Activated CD4-positive, alpha-beta memory T cell treated with anti-CD3 and anti-CD28 coated beads for 36 hours (primary cell): ENCODE measurements around the gene SPAG16. TPM values are rescaled to one million over a fixed set of nuclear protein-coding genes. Genes with fewer than 3 reads are reported as not detected.
"Not testable (repeated sequence)": the region's sequence is repeated elsewhere in the genome, so short reads cannot be mapped to it uniquely, and the experiment has no call there.

Source experiments
- CTCF ChIA-PET: fragments of 350-600 bp; sonication (Branson Sonifier 250); formaldehyde crosslinking; loops from one replicate; lab custom pipeline; 2021; ENCODE audit warnings: antibody characterized with exemption, inconsistent platforms; lab: Charles Lee
- POLR2A ChIA-PET: fragments of 350-600 bp; sonication (Branson Sonifier 250); formaldehyde crosslinking; loops from one replicate; lab custom pipeline; 2021; ENCODE audit warnings: antibody characterized with exemption; lab: Charles Lee
- DNase-seq: peaks from one replicate; pipeline ENCODE4 v3.0.0-alpha.2; 2020
- H3K27ac Mint-ChIP-seq: one replicate; pipeline ENCODE4 v1.8.0; 2021; ENCODE audit warnings: mixed read lengths
- H3K27me3 Mint-ChIP-seq: one replicate; pipeline ENCODE4 v1.8.0; 2021; ENCODE audit warnings: mixed read lengths
- H3K36me3 Mint-ChIP-seq: one replicate; pipeline ENCODE4 v1.8.0; 2021; ENCODE audit warnings: mixed read lengths
- H3K4me1 Mint-ChIP-seq: one replicate; pipeline ENCODE4 v1.8.0; 2021; ENCODE audit warnings: low read depth, mixed read lengths
- H3K4me3 Mint-ChIP-seq: one replicate; pipeline ENCODE4 v1.8.0; 2021; ENCODE audit warnings: mild to moderate bottlenecking, mixed read lengths
- H3K9me3 Mint-ChIP-seq: one replicate; pipeline ENCODE4 v1.8.0; 2021; ENCODE audit warnings: mixed read lengths
- intact Hi-C: fragments of 100-400 bp; cut with micrococcal nuclease; formaldehyde crosslinking; loops from one replicate; pipeline ENCODE4 v1.15.1; 2023
- total RNA-seq, 2 experiments: library from RNA; stranded (reverse); gene quantifications; one replicate each; pipeline ENCODE4 v1.2.3, GENCODE V29; 2021

The SPAG16 gene
- total RNA-seq, 2 experiments from 2014 or later = 9.1 to 10.4 TPM

DNA sequence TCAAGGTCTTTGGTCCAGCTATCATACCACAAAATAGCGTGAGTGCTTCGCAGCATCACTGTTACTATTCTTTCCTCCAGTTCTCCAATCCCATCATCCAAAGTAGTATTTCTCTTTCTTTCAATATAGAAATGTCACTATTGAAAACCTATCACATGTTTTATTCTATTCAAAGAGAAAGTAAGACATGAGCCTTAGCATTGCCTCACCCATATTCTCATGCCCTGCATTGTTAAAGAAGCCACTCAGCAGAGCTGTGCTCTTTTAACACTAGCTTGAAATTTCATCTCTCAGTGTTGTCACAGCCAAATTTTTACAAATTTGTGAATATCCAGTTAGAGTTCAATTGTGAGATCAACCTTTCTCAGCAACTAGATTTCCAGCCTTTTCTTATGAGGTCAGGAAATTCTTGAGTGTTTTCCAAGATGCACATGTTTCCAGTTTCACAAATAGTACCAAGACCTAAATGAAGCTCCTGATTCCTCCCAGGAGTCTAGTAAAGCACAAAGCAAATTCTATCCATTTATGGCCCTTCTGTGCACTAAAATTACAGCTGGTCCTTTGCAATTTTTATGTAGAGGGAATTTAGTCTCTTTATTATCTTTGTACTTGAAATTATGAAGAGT is 343.7 kb downstream of the SPAG16 start:
- CTCF ChIA-PET = no interaction called here
- intact Hi-C loops = no loop called here
- no peaks in the 10 kb centered on the region for H3K27me3 Mint-ChIP-seq

DNA sequence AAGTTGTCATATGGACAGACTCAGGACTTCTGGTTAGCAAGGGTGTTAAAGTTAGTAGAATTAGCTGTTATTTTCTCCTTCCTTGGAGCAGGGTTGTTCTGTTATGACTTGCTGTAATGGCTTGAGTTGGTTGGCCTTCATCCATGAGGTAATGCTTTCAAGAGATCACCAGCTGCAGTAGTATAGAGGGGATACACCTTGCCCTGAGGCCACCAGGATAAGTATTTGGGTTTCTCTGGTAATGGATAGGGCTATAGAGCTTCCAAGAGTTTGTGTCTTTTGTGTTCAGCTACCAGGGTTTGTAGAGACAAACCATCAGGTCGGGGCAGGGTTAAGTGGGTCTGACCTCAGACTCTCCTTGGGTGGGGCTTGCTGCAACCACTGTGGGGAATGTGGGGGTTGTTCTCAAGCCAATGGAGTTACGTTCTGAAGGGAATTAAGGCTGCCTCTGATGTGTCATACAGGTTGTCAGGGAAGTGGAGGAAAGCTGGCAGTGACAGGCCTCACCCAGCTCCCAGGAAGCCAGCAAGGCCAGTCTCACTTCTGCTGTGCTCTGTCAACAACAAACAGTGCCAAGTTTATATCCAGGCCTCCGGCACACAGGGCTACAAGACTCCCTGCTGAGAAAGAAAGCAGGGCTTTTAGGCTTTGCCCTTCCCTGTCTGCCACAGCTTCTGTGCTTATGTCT is 356.6 kb downstream of the SPAG16 start:
- H3K9me3 Mint-ChIP-seq = peaks cover 5% of the 10 kb centered on the region
- intact Hi-C loops = no loop called here
- DNase-seq = no peak
- H3K4me3 Mint-ChIP-seq = no peak overlapping the region
- H3K4me1 Mint-ChIP-seq = no peaks in the 10 kb centered on the region
- ChIA-PET POLR2A (no interaction called here), CTCF (no interaction called here)
- no peak overlapping the region for H3K27ac Mint-ChIP-seq
- no peaks in the 10 kb centered on the region for H3K27me3 Mint-ChIP-seq
- H3K36me3 Mint-ChIP-seq = no peaks in the 10 kb centered on the region

More for the DNA sequence above, 343.7 kb downstream of the SPAG16 start:
- DNase-seq = no peak
- Mint-ChIP-seq H3K4me3 (no peak overlapping the region), H3K27ac (no peak overlapping the region), H3K36me3 (no peaks in the 10 kb centered on the region), H3K9me3 (peaks cover 26% of the 10 kb centered on the region), H3K4me1 (no peaks in the 10 kb centered on the region)
- POLR2A ChIA-PET = no interaction called here

DNA sequence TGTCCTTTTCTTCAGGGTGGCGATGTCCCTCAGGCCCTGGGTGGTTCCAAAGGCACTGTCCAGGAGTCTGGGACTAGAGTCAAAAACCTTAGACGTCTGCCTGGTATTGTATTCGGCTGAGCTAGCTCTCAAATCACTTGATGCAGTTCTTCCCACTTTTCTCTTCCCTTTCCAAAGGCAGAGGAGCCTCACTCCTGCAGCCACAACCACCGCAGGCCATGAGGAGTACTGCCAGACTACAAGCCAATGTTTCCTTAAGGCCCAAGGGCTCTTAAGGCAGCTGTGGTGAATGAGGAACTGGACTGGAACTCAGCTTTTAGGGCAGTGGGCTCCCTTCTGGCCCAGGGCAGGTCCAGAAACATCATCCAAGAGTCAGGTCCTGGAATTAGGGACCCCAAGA is 360.7 kb downstream of the SPAG16 start:
- H3K4me3 Mint-ChIP-seq = no peak overlapping the region
- no peaks in the 10 kb centered on the region for H3K9me3 Mint-ChIP-seq
- no peaks in the 10 kb centered on the region for H3K27me3 Mint-ChIP-seq
- H3K4me1 Mint-ChIP-seq = no peaks in the 10 kb centered on the region
- DNase-seq = no peak
- POLR2A ChIA-PET = no interaction called here
- intact Hi-C loops = no loop called here
- H3K27ac Mint-ChIP-seq = no peak overlapping the region
- H3K36me3 Mint-ChIP-seq = no peaks in the 10 kb centered on the region
- CTCF ChIA-PET = no interaction called here

DNA sequence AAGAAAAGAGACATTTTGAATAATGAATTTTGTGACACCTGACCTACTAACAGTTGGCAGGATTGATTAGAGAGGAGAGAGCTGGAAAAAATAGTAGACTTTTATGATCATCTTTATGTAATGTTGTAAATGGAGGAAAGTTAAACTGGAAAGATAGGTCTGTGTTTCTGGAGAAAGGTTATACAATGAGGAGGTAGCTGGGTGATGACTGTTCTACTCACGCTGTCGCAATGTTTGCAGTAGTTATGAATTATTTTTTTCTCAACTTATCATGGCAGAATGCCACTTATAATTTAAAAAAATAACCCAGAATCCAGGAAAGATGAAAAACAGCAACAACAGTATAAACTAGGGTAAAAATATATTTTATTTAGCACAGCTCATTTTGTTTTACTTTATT is 364.9 kb downstream of the SPAG16 start:
- Mint-ChIP-seq H3K27ac (no peak overlapping the region), H3K4me3 (no peak overlapping the region), H3K27me3 (no peaks in the 10 kb centered on the region), H3K4me1 (no peaks in the 10 kb centered on the region), H3K36me3 (no peaks in the 10 kb centered on the region), H3K9me3 (no peaks in the 10 kb centered on the region)
- no peak for DNase-seq
- POLR2A ChIA-PET = no interaction called here
- CTCF ChIA-PET = no interaction called here
- intact Hi-C loops = no loop called here

DNA sequence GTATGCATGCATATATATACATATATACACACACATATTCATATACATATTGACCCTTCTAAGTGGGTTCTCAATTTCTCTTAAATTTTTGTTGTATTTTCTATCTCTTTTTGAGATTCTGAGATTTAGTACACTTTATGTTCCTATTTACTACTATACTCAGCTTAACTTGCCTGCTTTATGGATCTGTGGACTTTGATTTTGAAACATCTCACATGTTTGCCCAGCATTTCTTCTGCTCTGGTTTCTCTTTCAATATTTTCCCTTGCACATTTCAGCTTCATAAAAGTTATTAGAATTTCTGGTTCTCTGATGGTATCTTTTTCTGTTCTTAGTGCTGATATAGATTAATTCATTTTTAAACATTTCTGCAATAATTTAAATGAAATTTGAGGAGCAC is 380.6 kb downstream of the SPAG16 start:
- CTCF ChIA-PET = no interaction called here
- Mint-ChIP-seq H3K4me3 (no peak overlapping the region), H3K4me1 (no peaks in the 10 kb centered on the region), H3K9me3 (peaks cover 16% of the 10 kb centered on the region), H3K36me3 (no peaks in the 10 kb centered on the region), H3K27me3 (no peaks in the 10 kb centered on the region), H3K27ac (no peak overlapping the region)
- DNase-seq = no peak
- POLR2A ChIA-PET = no interaction called here
- intact Hi-C loops = no loop called here

DNA sequence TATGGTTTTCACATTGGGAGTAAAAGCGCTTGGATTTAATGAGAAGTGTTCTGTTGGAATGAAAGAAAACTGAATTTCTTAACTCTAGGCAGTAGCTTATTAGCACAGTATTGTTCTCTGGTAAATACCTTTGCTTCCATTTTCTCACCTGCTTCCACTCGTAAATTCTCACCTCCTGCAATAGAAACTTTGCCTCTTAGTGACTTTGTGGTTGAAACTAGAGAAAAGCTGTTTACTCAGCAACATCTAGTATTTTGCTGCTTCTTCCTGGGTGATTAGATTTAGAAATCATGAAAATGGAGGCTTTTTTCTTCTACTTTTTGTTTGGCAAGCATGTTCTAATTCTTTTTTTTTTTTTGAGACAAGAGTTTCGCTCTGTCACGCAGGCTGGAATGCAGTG is 385.4 kb downstream of the SPAG16 start:
- DNase-seq = no peak
- Mint-ChIP-seq H3K36me3 (no peaks in the 10 kb centered on the region), H3K4me1 (no peaks in the 10 kb centered on the region), H3K9me3 (peaks cover 18% of the 10 kb centered on the region), H3K4me3 (no peak overlapping the region), H3K27ac (no peak overlapping the region), H3K27me3 (no peaks in the 10 kb centered on the region)
- intact Hi-C loops = no loop called here
- CTCF ChIA-PET = no interaction called here
- POLR2A ChIA-PET = no interaction called here

DNA sequence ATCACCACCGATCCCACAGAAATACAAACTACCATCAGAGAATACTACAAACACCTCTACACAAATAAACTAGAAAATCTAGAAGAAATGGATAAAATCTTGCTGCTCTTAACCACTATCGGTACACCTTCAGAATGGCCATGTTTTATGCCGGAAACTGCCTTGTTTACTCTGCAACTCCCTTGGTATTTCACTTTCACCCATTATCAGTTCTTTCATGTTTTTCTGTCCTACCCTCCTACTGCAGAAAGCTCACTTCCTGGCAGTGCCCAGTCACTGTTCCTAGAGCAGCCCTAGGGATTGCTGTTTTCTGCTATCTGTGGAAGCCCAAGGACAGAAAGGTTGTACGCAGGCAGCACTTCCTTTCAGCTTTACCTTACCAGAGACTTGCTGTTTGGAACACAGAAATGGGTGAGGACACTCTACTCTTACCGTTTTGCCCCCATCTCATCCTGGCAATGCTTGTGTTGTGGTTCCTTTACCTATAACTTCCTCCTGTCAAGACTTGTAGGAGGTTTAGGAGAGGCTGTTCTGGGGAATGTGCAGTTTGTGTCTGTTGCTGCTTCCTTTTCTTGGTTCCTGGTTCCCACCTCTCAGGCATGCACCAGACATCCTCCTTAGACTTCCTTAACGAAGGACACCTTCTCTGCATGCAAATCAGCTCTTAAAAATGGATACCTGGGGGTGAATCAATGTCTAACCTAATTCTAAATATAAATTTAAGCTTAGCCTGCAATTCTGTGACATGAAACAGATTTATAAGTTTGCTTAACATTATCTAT is 394.4 kb downstream of the SPAG16 start:
- ChIA-PET CTCF (no interaction called here), POLR2A (no interaction called here)
- no peak overlapping the region for H3K4me3 Mint-ChIP-seq
- no peak overlapping the region for H3K27ac Mint-ChIP-seq
- intact Hi-C loops = no loop called here
- H3K36me3 Mint-ChIP-seq = no peaks in the 10 kb centered on the region
- no peak for DNase-seq
- H3K4me1 Mint-ChIP-seq = no peaks in the 10 kb centered on the region
- H3K9me3 Mint-ChIP-seq = peaks cover 4% of the 10 kb centered on the region
- no peaks in the 10 kb centered on the region for H3K27me3 Mint-ChIP-seq

DNA sequence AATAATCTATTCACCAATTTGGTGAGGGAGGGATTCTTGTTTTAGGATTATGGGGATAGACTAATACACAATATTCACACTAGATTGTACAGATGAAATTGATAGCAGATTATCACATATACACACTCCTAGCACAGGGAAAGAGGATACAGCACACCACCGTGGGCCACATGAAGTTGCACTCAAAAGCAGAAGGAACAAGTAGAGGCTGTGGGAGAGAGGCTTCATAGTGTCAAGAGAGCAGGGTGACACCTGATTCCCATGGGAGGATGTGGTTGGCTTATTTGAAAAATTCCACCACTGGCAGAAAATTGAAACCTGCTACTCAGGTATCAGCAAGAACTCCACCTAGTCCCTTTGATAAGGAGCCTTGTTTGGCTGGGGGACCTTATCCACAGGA is 395.6 kb downstream of the SPAG16 start:
- intact Hi-C loops = no loop called here
- no peak overlapping the region for H3K27ac Mint-ChIP-seq
- POLR2A ChIA-PET = no interaction called here
- DNase-seq = no peak
- H3K27me3 Mint-ChIP-seq = no peaks in the 10 kb centered on the region
- H3K9me3 Mint-ChIP-seq = peaks cover 3% of the 10 kb centered on the region
- CTCF ChIA-PET = no interaction called here
- no peaks in the 10 kb centered on the region for H3K36me3 Mint-ChIP-seq
- H3K4me1 Mint-ChIP-seq = no peaks in the 10 kb centered on the region
- H3K4me3 Mint-ChIP-seq = no peak overlapping the region

DNA sequence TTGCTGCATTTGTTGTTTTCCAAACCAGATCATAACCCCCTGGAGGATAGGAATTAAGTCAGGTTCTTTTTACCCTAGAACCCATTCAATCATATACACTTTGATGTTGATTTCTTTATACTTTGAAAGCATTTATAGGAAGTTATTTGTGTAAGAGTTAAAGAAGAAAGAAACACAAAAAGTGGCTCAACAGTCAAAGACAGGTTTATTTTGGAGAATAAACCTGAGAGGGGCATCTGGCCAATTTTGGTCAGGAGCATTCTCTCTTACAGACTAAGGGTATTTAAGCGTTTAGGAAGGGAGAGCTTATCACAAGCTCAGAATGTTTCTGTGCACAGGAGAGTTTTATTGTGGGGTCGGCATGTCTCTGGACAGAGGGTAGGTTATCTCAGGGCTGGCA is 398.0 kb downstream of the SPAG16 start:
- Mint-ChIP-seq H3K9me3 (peaks cover 3% of the 10 kb centered on the region), H3K27ac (no peak overlapping the region), H3K4me1 (no peaks in the 10 kb centered on the region), H3K4me3 (no peak overlapping the region), H3K36me3 (no peaks in the 10 kb centered on the region), H3K27me3 (no peaks in the 10 kb centered on the region)
- ChIA-PET POLR2A (no interaction called here), CTCF (no interaction called here)
- intact Hi-C loops = no loop called here
- DNase-seq = no peak

DNA sequence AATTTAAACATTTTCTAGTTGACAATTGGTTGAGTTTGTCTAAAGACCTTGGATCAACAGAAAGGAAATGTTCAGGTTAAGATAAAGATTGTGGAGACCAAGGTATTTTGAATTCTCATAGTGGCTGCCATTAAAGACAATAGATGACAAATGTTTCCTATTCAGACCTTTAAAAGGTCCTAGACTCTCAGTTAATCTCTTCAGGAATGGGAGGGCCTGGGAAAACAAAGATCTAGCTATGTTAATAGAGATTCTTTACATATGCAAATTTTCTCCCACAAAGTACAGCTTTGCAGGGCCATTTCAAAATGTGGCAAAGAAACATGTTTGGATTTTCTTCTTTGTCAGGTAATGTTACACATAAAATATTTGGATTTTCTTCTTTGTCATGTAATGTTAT is 403.9 kb downstream of the SPAG16 start:
- POLR2A ChIA-PET = no interaction called here
- no peak overlapping the region for H3K27ac Mint-ChIP-seq
- no peaks in the 10 kb centered on the region for H3K4me1 Mint-ChIP-seq
- H3K27me3 Mint-ChIP-seq = no peaks in the 10 kb centered on the region
- intact Hi-C loops = no loop called here
- CTCF ChIA-PET = no interaction called here
- H3K4me3 Mint-ChIP-seq = no peak overlapping the region
- no peaks in the 10 kb centered on the region for H3K9me3 Mint-ChIP-seq
- DNase-seq = no peak
- H3K36me3 Mint-ChIP-seq = no peaks in the 10 kb centered on the region

DNA sequence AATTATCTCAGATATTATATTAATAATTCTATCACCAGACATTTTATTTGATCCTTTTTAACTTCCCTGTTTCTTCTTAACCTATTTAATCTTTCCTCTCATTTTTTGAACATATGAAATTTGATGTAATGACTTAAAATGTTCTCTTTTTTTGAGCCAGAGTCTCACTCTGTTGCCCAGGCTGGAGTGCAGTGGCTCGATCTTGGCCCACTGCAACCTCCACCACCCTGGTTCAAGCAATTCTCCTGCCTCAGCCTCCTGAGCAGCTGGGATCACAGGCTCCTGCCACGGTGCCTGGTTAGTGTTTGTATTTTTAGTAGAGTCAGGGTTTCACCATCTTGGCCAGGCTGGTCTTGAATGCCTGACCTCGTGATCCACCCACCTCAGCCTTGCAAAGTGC is 404.6 kb downstream of the SPAG16 start:
- H3K9me3 Mint-ChIP-seq, CTCF ChIA-PET, H3K4me1 Mint-ChIP-seq, H3K36me3 Mint-ChIP-seq, H3K4me3 Mint-ChIP-seq, DNase-seq, POLR2A ChIA-PET, H3K27me3 Mint-ChIP-seq, H3K27ac Mint-ChIP-seq, intact Hi-C loops: not testable (repeated sequence)

DNA sequence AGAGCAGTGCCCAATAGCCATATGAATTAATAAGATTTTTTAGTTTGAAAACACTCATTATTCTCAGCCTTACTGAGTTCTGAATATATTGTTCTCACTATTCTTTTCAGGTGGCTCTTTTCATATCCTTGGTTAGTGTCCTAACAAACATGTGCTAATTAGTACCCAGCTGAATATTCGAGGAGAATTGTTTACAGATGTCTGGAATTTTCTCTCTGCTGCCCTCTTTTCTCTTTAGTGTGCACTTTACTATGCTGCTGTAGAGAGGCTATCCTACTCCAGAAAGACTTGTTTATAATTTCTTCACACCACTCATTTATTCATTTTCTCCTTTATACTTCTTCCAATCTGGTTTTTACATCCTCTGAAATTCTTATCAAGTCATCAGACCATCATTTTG is 405.3 kb downstream of the SPAG16 start:
- POLR2A ChIA-PET = no interaction called here
- Mint-ChIP-seq H3K4me1 (no peaks in the 10 kb centered on the region), H3K36me3 (no peaks in the 10 kb centered on the region), H3K27ac (no peak overlapping the region), H3K4me3 (no peak overlapping the region), H3K27me3 (no peaks in the 10 kb centered on the region), H3K9me3 (no peaks in the 10 kb centered on the region)
- no peak for DNase-seq
- intact Hi-C loops = no loop called here
- CTCF ChIA-PET = no interaction called here

DNA sequence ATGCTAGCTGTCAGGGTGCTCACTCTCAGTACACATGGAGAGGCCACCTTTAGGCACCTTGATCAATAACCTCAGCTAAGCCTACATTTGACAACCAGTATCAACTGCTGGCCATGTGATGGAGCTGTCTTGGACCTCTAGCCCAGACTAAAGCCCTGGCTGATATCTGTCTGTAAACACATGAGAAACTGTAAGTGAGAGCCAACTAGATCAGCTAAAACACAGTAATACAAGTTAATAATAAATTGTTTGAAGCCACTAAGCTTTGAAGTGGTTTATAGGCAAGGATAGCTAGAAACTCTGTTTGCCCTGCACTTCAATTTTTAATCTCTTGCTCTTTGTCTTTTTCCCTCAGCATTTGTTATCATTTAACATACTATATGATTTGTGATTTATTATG is 407.1 kb downstream of the SPAG16 start:
- Mint-ChIP-seq H3K4me1 (no peaks in the 10 kb centered on the region), H3K27ac (no peak overlapping the region), H3K9me3 (no peaks in the 10 kb centered on the region), H3K36me3 (no peaks in the 10 kb centered on the region), H3K27me3 (no peaks in the 10 kb centered on the region), H3K4me3 (no peak overlapping the region)
- ChIA-PET POLR2A (no interaction called here), CTCF (no interaction called here)
- no peak for DNase-seq
- intact Hi-C loops = no loop called here
